GM21367 (cell line): ENCODE data around the gene OSBP.
A peak's percentile ranks its signal among the peaks of the same experiment; 100 is the strongest.
"Not testable (repeated sequence)": the region's sequence is repeated elsewhere in the genome, so short reads cannot be mapped to it uniquely, and the experiment has no call there.

Source experiments
- ATAC-seq: cut with Tn5 transposase; IDR thresholded peaks from one replicate; pipeline ENCODE4 v1.9.1; 2021; ENCODE audit not compliant: unreplicated experiment

Gene OSBP, protein sequence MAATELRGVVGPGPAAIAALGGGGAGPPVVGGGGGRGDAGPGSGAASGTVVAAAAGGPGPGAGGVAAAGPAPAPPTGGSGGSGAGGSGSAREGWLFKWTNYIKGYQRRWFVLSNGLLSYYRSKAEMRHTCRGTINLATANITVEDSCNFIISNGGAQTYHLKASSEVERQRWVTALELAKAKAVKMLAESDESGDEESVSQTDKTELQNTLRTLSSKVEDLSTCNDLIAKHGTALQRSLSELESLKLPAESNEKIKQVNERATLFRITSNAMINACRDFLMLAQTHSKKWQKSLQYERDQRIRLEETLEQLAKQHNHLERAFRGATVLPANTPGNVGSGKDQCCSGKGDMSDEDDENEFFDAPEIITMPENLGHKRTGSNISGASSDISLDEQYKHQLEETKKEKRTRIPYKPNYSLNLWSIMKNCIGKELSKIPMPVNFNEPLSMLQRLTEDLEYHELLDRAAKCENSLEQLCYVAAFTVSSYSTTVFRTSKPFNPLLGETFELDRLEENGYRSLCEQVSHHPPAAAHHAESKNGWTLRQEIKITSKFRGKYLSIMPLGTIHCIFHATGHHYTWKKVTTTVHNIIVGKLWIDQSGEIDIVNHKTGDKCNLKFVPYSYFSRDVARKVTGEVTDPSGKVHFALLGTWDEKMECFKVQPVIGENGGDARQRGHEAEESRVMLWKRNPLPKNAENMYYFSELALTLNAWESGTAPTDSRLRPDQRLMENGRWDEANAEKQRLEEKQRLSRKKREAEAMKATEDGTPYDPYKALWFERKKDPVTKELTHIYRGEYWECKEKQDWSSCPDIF

GRCh38 chr11:59615637-59616395 lies at the start of gene OSBP:
OSBP (minus strand) TSS chr11:59615774; CDS start chr11:59615664, 110 bp downstream.
- peak; percentile 85 for ATAC-seq

- ATAC-seq = no peak
These were observed 45.0 kb upstream of the OSBP start for GRCh38 chr11:59660621-59661020.

GRCh38 chr11:59659981-59660380 lies 44.4 kb upstream of the OSBP start:
- ATAC-seq = no peak

DNA sequence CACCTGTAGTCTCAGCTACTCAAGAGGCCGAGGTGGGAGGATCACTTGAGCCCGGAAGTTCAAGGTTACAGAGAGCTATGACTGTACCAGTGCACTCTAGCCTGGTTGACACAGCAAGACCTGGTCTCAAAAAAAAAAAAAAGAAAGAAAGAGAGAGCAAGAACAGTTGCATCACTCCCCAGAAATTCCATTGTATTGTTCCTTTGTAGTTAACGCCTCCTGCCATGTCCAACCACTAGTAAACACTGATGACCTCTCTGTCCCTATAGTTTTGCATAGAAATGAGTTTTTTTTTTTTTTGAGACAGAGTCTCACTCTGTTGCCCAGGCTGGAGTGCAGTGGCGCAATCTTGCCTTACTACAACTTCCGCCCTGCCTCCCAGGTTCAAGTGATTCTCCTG lies 42.5 kb upstream of the OSBP start:
- no peak for ATAC-seq

GRCh38 chr11:59654893-59655292 lies 39.3 kb upstream of the OSBP start:
- ATAC-seq = no peak

GRCh38 chr11:59647245-59647980 lies 31.8 kb upstream of the OSBP start:
- no peak for ATAC-seq

DNA sequence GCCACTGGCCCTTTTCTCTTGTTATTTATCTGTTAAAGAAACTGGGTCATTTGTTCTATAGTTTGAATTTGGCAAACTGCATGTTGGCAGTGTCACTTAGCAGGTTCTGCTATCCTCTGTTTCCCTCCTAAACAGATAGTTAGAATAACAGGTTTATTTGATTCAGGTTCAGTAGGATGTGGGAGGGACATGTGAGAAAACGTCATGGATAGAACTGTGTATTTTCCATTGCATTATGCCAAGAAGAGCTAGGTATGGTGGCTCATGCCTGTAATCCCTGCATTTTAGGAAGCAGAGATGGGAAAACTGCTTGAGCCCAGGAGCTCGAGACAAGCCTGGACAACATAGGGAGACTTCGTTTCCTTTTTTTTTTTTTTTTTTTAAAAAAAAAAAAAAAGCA lies 29.0 kb upstream of the OSBP start:
- no peak for ATAC-seq

GRCh38 chr11:59643390-59643789 lies 27.8 kb upstream of the OSBP start:
- no peak for ATAC-seq

DNA sequence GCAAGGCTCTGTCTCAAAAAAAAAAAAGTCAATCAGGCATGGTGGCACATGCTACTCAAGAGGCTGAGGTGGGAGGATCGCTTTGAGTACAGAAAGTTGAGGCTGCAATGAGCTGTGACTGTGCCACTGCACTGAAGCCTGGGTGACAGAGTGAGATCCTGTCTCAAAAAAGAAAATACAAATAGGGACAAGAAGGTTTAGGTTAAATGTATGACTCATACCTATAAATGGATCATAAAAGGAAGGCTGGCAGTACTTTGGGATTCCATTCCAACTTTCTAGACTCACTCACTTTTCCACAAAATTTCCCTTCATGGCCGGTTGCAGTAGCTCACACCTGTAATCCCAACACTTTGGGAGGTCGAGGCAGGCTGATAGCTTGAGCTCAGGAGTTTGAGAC lies 25.6 kb upstream of the OSBP start:
- ATAC-seq = no peak

- no peak for ATAC-seq
These were observed 14.9 kb upstream of the OSBP start for GRCh38 chr11:59630493-59630892.

DNA sequence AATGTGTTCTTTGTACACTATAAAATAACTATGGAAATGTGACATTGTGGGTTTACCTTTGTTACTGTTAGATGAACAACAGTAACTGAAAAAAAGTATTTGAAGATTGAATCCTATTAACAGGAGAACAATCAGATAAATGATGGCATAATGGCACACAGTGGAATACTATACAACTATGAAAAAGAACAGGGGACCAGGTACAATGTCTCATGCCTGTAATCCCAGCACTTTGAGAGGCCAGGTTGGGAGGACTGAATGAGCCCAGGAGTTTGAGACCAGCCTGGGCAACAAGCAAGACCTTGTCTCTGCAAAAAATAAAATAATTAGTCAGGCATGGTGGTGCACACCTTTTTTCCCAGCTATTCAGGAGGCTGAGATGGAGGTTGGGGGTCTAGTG lies 14.4 kb upstream of the OSBP start:
- ATAC-seq = no peak

DNA sequence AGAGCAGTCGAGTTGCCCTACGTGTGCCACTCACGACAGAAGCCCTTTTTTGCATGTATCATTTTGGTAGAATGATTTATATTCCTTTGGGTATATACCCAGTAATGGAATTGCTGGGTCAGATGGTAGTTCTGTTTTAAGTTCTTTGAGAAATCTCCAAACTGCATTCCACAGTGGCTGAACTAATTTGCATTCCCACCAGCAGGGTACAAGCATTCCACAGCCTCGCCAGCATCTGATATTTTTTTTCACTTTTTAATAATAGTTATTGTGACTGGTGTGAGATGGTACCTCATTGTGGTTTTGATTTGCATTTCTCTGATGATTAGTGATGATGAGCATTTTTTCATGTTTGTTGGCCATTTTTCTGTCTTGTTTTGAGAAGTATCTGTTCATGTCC lies 11.4 kb upstream of the OSBP start:
- not testable (repeated sequence) for ATAC-seq

DNA sequence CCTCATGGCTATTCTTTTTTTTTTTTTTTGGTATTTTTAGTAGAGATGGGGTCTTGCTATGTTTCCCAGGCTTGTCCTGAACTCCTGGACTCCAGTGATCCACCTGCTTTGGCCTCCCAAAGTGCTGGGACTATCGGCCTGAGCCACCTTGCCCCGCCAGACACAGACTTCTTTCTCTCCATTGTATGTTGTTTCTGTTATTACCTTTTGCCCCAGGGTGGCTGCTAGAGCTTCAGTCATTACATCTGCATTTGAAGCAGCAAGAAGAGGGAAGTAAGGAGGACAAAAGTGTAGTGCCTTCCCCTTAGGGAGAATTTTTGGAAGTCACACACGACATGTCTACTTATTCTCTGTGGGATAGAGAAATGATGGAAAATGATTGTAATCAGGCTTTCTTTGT lies 10.1 kb upstream of the OSBP start:
- no peak for ATAC-seq

- ATAC-seq = no peak
These were observed 2.3 kb upstream of the OSBP start for GRCh38 chr11:59617876-59618275.

DNA sequence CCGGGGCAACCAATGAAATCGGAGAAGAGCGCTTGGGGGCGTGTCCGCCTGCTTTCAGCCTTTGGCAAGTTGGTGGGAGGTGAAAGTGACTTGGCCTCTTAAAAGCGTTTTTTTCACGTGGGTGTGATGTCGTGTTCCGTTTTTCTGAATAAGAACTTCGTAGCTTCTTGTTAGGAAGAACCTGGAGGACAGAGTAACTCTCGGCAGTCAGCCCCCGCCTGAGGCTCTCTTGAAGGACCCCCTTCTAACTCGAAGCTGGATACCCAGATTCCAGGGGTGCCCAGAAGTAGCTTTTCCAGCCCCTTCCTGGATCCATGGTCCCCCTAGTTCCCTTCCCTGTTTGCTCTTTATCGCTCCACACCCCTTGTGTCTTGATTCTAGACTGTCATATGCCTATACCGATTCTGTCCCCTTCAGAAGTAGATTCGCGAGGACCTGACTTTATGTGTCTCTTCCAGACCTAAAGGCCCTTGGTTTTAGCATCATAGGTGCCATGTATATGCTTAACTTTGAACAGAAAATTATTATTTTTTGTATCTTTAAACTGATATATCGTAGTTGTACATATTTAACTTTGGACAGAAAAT lies 915 bp upstream of the OSBP start:
- no peak for ATAC-seq

- ATAC-seq = peak; percentile 1
These were observed 396 bp downstream of the OSBP start for GRCh38 chr11:59615120-59615636.

DNA sequence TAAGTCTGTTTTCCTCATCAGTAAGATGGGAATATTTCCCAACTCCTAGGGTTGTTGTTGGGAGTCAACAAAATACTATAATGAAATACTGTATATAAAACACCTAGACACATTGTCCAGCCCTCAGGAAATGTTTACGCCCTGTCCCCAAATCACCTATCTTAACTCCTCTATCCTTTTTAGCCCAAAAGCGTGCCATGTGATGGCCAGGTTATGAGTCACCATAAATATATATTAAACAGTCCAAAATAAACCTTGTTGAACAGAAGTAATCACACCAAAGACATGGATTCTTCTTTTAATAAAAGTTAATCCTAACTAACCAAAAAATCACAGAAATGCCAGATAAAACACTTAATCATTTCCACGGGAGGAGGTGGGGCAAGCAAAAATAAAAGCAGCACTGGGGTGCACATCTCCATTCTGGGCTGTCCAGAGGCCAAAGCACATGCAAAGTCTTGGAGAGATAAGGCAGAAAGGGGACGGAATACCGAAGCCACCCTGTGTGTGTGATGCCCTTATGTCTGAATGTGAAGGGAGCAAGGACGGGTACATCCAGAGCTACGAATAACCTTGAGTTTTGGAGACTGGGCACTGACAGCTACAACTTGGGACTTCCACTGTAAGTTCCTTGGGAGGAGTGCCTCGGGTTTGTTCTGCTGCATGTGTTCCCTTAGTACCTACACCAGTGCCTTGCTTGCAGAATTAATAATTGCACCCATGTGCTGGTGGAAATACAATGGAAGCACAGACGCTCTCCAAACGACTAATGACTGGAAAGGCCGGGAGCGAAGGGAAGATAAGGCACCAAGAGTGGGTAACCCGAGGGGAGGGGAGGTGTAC lies 1.1 kb downstream of the OSBP start:
- no peak for ATAC-seq

- ATAC-seq = no peak
These were observed 3.7 kb downstream of the OSBP start for GRCh38 chr11:59611570-59612565.
